A673 (cell line): Measurements from ENCODE around the gene CDA. TPM values are rescaled to one million over a fixed set of nuclear protein-coding genes. Genes with fewer than 3 reads are reported as not detected.

ENCODE experiments used
- BruUV-seq: library from RNA; stranded (reverse); fragments of 400-500 nt; replicated peaks from 2 replicates; lab custom pipeline; 2021; lab: Mats Ljungman, UMichigan
- CTCF ChIA-PET: fragments of 300-600 bp; sonication (Branson Sonifier 250); formaldehyde crosslinking; loops from one replicate; lab custom pipeline; 2022; ENCODE audit warnings: antibody characterized with exemption; lab: Charles Lee
- POLR2A ChIA-PET: fragments of 300-600 bp; sonication (Branson Sonifier 250); formaldehyde crosslinking; loops from one replicate; lab custom pipeline; 2022; ENCODE audit warnings: antibody characterized with exemption; ENCODE audit not compliant: low non-redundant PET; lab: Charles Lee
- DNase-seq: peaks from one replicate; pipeline ENCODE4 v3.0.0-alpha.2; 2015; ENCODE audit warnings: low spot score
- H3K27ac ChIP-seq: fragments of 200-600 bp; sonication (generic); 2 replicates; pipeline ENCODE4 v1.5.1; 2016; ENCODE audit warnings: mixed run types, low read depth, mild to moderate bottlenecking, mixed read lengths, antibody characterized with exemption, low read length; ENCODE audit not compliant: poor library complexity, severe bottlenecking
- H3K27me3 ChIP-seq: fragments of 200-600 bp; sonication (generic); replicated peaks from 2 replicates; pipeline ENCODE4 v1.6.1; 2017; ENCODE audit warnings: mixed run types, low read depth, mild to moderate bottlenecking, mixed read lengths, antibody characterized with exemption, low read length; ENCODE audit not compliant: insufficient read depth, poor library complexity
- H3K36me3 ChIP-seq: fragments of 200-600 bp; sonication (generic); 2 replicates; pipeline ENCODE4 v1.6.1; 2016; ENCODE audit warnings: mixed run types, mild to moderate bottlenecking, mixed read lengths, antibody characterized with exemption, low read length; ENCODE audit not compliant: insufficient read depth, poor library complexity, severe bottlenecking
- H3K4me1 ChIP-seq: fragments of 200-600 bp; sonication (generic); 2 replicates; pipeline ENCODE4 v1.6.1; 2017; ENCODE audit warnings: mixed run types, mild to moderate bottlenecking, mixed read lengths, antibody characterized with exemption, low read length; ENCODE audit not compliant: insufficient read depth, poor library complexity, severe bottlenecking
- H3K4me3 ChIP-seq: fragments of 200-600 bp; sonication (generic); 2 replicates; pipeline ENCODE4 v1.5.1; 2016; ENCODE audit warnings: low read depth, mixed run types, mild to moderate bottlenecking, mixed read lengths, low read length; ENCODE audit not compliant: poor library complexity, severe bottlenecking
- H3K9me3 ChIP-seq: fragments of 200-600 bp; sonication (generic); 2 replicates; pipeline ENCODE4 v1.6.1; 2016; ENCODE audit warnings: mixed run types, low read depth, mild to moderate bottlenecking, mixed read lengths, antibody characterized with exemption, low read length; ENCODE audit not compliant: poor library complexity, severe bottlenecking
- EZH2 ChIP-seq: fragments of 200-600 bp; sonication (generic); IDR thresholded peaks from 2 replicates; pipeline ENCODE4 v1.6.1; 2017; ENCODE audit warnings: borderline replicate concordance, low read depth, mild to moderate bottlenecking, mixed read lengths, antibody characterized with exemption, low read length; ENCODE audit not compliant: poor library complexity, severe bottlenecking
- intact Hi-C: fragments of 100-400 bp; cut with micrococcal nuclease; formaldehyde crosslinking; loops from one replicate; pipeline ENCODE4 v1.10.0; 2022; ENCODE audit not compliant: unreplicated experiment
- total RNA-seq: library from RNA; stranded (reverse); gene quantifications from 2 replicates; pipeline ENCODE4 v1.2.3, GENCODE V29; 2021
- TF ChIP-seq, protein P1 (sequence below): fragments of 300-800, 200-600 bp; sonication (generic); conservative IDR thresholded peaks from 2 replicates; pipeline ENCODE4 v1.5.1; 2017; ENCODE audit warnings: low read depth, mild to moderate bottlenecking, antibody characterized with exemption, low read length, moderate library complexity, mixed read lengths

The CDA gene
- total RNA-seq, 1 experiment from 2014 or later: not detected

DNA sequence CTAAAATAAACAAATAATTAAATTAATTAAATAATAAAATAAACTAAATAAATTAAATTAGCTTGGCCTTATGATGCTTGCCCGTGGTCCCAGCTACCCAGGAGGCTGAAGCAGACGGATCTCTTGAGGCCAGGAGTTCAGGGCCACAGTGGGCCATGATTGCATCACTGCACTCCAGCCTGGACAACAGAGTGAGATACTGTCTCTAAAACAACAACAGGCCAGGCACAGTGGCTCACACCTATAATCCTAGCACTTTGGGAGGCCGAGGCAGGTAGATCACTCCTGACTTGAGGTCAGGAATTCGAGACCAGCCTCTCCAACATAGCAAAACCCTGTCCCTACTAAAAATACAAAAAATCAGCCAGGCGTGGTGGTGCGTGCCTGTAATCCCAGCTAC lies 32.1 kb downstream of the CDA start:
- H3K4me3 ChIP-seq: no peak overlapping the region
- intact Hi-C loops: no loop called here
- H3K27ac ChIP-seq: no peak overlapping the region
- no peak for DNase-seq
- no peak for TF ChIP-seq EZH2
- H3K9me3 ChIP-seq: no peaks in the 10 kb centered on the region
- no peaks in the 10 kb centered on the region for H3K27me3 ChIP-seq
- ChIA-PET CTCF (no interaction called here), POLR2A (no interaction called here)
- H3K4me1 ChIP-seq: no peaks in the 10 kb centered on the region
- H3K36me3 ChIP-seq: no peaks in the 10 kb centered on the region
- no TSS peak for BruUV-seq

DNA sequence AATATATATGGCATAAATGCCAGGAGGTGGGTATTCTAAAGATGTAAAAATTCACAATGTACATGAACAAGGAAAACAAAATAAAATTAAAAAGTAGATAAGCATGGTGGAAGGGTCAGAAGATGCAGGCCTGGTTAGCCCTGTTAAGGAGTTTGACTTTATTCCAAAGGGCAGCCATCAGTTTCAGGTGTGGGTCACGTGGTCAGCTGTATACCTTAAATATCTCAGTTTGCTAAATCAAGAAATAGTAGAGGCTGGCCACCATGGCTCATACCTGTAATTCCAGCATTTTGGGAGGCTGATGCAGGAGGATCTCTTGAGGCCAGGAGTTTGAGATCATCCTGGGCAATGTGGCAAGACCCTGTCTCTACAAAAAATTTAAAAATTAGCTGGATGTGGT lies 35.8 kb downstream of the CDA start:
- DNase-seq: no peak
- POLR2A ChIA-PET: no interaction called here

DNA sequence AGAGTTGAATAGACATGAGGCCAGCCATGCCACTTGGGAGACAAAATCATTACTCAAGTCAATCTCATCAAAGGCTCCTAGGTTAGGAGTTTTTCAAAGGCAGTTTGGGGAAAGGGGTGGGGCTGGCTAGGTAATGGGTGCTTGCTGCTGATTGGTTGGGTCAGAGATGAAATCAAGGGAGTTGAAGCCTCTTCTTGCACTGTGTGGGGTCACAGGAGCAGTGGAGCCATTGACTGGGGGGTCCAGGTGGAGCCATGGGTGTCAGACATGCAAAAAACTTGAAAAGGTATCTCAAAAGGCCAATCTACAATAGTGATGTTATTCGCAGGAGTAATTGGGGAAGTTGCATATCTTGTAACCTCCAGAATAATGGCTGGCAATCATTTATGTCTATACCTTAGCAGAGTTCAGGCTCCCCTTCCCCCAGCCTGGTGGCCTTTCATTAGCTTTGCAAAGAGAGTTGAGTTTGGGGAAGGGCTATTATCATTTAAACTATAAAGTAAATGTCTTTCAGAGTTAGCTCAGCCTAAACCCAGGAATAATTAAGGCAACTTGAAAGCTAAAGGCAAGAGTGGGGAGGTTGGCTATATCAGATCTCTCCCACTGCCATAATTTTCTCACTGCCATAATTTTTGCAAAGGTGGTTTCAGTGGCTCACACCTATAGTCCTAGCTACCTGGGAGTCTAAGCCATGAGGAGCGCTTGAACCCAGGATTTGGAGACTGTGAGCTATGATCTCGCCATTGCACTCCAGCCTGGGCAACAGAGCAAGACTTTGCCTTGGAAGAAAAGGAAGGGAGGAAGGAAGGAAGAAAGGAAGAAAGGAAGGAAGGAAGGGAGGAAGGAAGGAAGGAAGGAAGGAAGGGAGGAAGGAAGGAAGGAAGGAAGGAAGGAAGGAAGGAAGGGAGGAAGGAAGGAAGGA lies 36.5 kb downstream of the CDA start:
- Histone ChIP-seq H3K4me3 (no peak overlapping the region), H3K36me3 (no peaks in the 10 kb centered on the region), H3K9me3 (no peaks in the 10 kb centered on the region), H3K4me1 (no peaks in the 10 kb centered on the region), H3K27me3 (no peaks in the 10 kb centered on the region), H3K27ac (no peak overlapping the region)
- POLR2A ChIA-PET: no interaction called here
- BruUV-seq: no TSS peak
- no peak for TF ChIP-seq EZH2
- TF ChIP-seq, protein P1, sequence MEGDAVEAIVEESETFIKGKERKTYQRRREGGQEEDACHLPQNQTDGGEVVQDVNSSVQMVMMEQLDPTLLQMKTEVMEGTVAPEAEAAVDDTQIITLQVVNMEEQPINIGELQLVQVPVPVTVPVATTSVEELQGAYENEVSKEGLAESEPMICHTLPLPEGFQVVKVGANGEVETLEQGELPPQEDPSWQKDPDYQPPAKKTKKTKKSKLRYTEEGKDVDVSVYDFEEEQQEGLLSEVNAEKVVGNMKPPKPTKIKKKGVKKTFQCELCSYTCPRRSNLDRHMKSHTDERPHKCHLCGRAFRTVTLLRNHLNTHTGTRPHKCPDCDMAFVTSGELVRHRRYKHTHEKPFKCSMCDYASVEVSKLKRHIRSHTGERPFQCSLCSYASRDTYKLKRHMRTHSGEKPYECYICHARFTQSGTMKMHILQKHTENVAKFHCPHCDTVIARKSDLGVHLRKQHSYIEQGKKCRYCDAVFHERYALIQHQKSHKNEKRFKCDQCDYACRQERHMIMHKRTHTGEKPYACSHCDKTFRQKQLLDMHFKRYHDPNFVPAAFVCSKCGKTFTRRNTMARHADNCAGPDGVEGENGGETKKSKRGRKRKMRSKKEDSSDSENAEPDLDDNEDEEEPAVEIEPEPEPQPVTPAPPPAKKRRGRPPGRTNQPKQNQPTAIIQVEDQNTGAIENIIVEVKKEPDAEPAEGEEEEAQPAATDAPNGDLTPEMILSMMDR: no peak
- no peak for DNase-seq
- CTCF ChIA-PET: no interaction called here
- intact Hi-C loops: no loop called here

More for the DNA sequence above, 35.8 kb downstream of the CDA start:
- Histone ChIP-seq H3K27ac (no peak overlapping the region), H3K4me1 (no peaks in the 10 kb centered on the region), H3K4me3 (no peak overlapping the region), H3K36me3 (no peaks in the 10 kb centered on the region), H3K9me3 (no peaks in the 10 kb centered on the region), H3K27me3 (no peaks in the 10 kb centered on the region)
- TF ChIP-seq EZH2: no peak
- TF ChIP-seq, protein P1: no peak
- BruUV-seq: no TSS peak
- intact Hi-C loops: no loop called here
- CTCF ChIA-PET: no interaction called here

DNA sequence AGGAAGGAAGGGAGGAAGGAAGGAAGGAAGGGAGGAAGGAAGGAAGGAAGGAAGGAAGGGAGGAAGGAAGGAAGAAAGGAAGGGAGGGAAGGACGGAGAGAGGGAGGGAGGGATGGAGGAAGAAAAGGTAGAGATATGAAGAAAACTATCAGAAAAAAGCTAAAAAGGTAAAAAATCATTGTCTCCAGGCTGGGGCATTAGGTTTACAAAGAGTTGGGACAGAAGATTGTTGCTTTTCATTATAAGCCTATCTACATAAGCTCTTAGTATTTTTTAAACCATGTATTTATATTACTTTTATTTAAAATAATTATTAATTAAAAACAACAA lies 37.2 kb downstream of the CDA start:
- no peaks in the 10 kb centered on the region for H3K4me1 ChIP-seq
- H3K27me3 ChIP-seq: no peaks in the 10 kb centered on the region
- H3K27ac ChIP-seq: no peak overlapping the region
- no TSS peak for BruUV-seq
- no peaks in the 10 kb centered on the region for H3K9me3 ChIP-seq
- DNase-seq: no peak
- H3K4me3 ChIP-seq: no peak overlapping the region
- ChIA-PET CTCF (no interaction called here), POLR2A (no interaction called here)
- intact Hi-C loops: no loop called here
- no peaks in the 10 kb centered on the region for H3K36me3 ChIP-seq
- TF ChIP-seq, protein P1: no peak
- no peak for TF ChIP-seq EZH2
